Neutrophil (primary cell): ENCODE measurements around the gene TBCCD1.

ENCODE experiments used
- H3K27ac ChIP-seq: fragments of 200-600 bp; sonication (generic); 2 replicates; pipeline ENCODE4 v1.5.1; 2016; ENCODE audit warnings: mild to moderate bottlenecking, moderate library complexity
- H3K27me3 ChIP-seq: fragments of 200-600 bp; sonication (generic); 2 replicates; pipeline ENCODE4 v1.6.0; 2016; ENCODE audit warnings: mild to moderate bottlenecking
- H3K36me3 ChIP-seq: fragments of 200-600 bp; sonication (generic); 2 replicates; pipeline ENCODE4 v1.5.1; 2017
- H3K4me1 ChIP-seq, 2 experiments: fragments of 200-600 bp in 1 of 2; sonication (generic) in 1 of 2; 1 replicate in 1 of 2; 2 replicates in 1 of 2; pipeline versions ENCODE4 v1.5.1 to v1.6.1; 2013 to 2016; ENCODE audit warnings: low read depth in 1 of 2, low read length in 1 of 2, mild to moderate bottlenecking in 1 of 2, moderate library complexity in 1 of 2; ENCODE audit not compliant: control insufficient read depth in 1 of 2, insufficient read depth in 1 of 2
- H3K4me3 ChIP-seq, 2 experiments: fragments of 200-600 bp in 1 of 2; sonication (generic) in 1 of 2; 1 replicate in 1 of 2; 2 replicates in 1 of 2; pipeline ENCODE4 v1.5.1; 2013 to 2016; ENCODE audit warnings: low read depth in 1 of 2, low read length in 1 of 2, mild to moderate bottlenecking in 1 of 2, moderate library complexity in 1 of 2
- H3K9me3 ChIP-seq: fragments of 200-600 bp; sonication (generic); 2 replicates; pipeline ENCODE4 v1.5.1; 2016
- CTCF ChIP-seq: fragments of 200-600 bp; sonication (generic); IDR thresholded peaks from 2 replicates; pipeline ENCODE4 v1.5.1; 2016; ENCODE audit warnings: antibody characterized with exemption

The TBCCD1 gene

GRCh38 chr3:186593862-186594261 is 26.7 kb upstream of the TBCCD1 start:
- Histone ChIP-seq H3K4me1 (no peaks in the 10 kb centered on the region), H3K9me3 (no peaks in the 10 kb centered on the region), H3K4me3 (no peak overlapping the region), H3K36me3 (no peaks in the 10 kb centered on the region), H3K27me3 (no peaks in the 10 kb centered on the region), H3K27ac (no peak overlapping the region)
- TF ChIP-seq CTCF: no peak

GRCh38 chr3:186592682-186593081 is 25.5 kb upstream of the TBCCD1 start:
- H3K4me1 ChIP-seq: no peaks in the 10 kb centered on the region
- H3K9me3 ChIP-seq: no peaks in the 10 kb centered on the region
- H3K36me3 ChIP-seq: no peaks in the 10 kb centered on the region
- no peak overlapping the region for H3K27ac ChIP-seq
- no peak for TF ChIP-seq CTCF
- H3K27me3 ChIP-seq: no peaks in the 10 kb centered on the region
- H3K4me3 ChIP-seq: no peak overlapping the region

- no peak for TF ChIP-seq CTCF
- H3K27ac ChIP-seq: no peak overlapping the region
- peaks cover 6% of the 10 kb centered on the region for H3K36me3 ChIP-seq
- no peaks in the 10 kb centered on the region for H3K4me1 ChIP-seq
- no peaks in the 10 kb centered on the region for H3K9me3 ChIP-seq
- no peaks in the 10 kb centered on the region for H3K27me3 ChIP-seq
- no peak overlapping the region for H3K4me3 ChIP-seq
Measured at GRCh38 chr3:186590580-186591295, 23.6 kb upstream of the TBCCD1 start.

- H3K4me1 ChIP-seq: no peaks in the 10 kb centered on the region
- no peaks in the 10 kb centered on the region for H3K9me3 ChIP-seq
- no peak for TF ChIP-seq CTCF
- peaks cover 13% of the 10 kb centered on the region for H3K36me3 ChIP-seq
- no peaks in the 10 kb centered on the region for H3K27me3 ChIP-seq
- H3K27ac ChIP-seq: no peak overlapping the region
- no peak overlapping the region for H3K4me3 ChIP-seq
Measured at GRCh38 chr3:186589856-186590579, 22.9 kb upstream of the TBCCD1 start.

GRCh38 chr3:186589121-186589520 is 22.0 kb upstream of the TBCCD1 start:
- H3K36me3 ChIP-seq: peaks cover 22% of the 10 kb centered on the region
- no peaks in the 10 kb centered on the region for H3K4me1 ChIP-seq
- no peak overlapping the region for H3K4me3 ChIP-seq
- TF ChIP-seq CTCF: no peak
- H3K9me3 ChIP-seq: no peaks in the 10 kb centered on the region
- H3K27me3 ChIP-seq: no peaks in the 10 kb centered on the region
- no peak overlapping the region for H3K27ac ChIP-seq
